Smooth muscle cell (in vitro differentiated cells): Measurements from ENCODE around the gene EPHB1. TPM values are rescaled to one million over a fixed set of nuclear protein-coding genes. Genes with fewer than 3 reads are reported as not detected.

Source experiments
- DNase-seq: peaks from one replicate; lab custom pipeline; 2025; ENCODE audit not compliant: unreplicated experiment; lab: John Stamatoyannopoulos, UW
- H2AFZ ChIP-seq: fragments of 200-600 bp; sonication (generic); 2 replicates; pipeline ENCODE4 v1.6.0; 2016; ENCODE audit warnings: antibody characterized with exemption, low read depth, mild to moderate bottlenecking
- H3F3A ChIP-seq: fragments of 200-600 bp; sonication (generic); 2 replicates; pipeline ENCODE4 v1.6.0; 2017; ENCODE audit warnings: antibody characterized with exemption, low read depth
- H3K27ac ChIP-seq: fragments of 200-600 bp; sonication (generic); 2 replicates; pipeline ENCODE4 v1.5.1; 2016; ENCODE audit warnings: low read depth, mild to moderate bottlenecking
- H3K27me3 ChIP-seq: fragments of 200-600 bp; sonication (generic); 2 replicates; pipeline ENCODE4 v1.6.1; 2016; ENCODE audit warnings: low read depth, mild to moderate bottlenecking
- H3K36me3 ChIP-seq: fragments of 200-600 bp; sonication (generic); 2 replicates; pipeline ENCODE4 v1.5.1; 2016; ENCODE audit warnings: low read depth
- H3K4me1 ChIP-seq: fragments of 200-600 bp; sonication (generic); 2 replicates; pipeline ENCODE4 v1.5.1; 2016; ENCODE audit warnings: low read depth
- H3K4me2 ChIP-seq: fragments of 200-600 bp; sonication (generic); 2 replicates; pipeline ENCODE4 v1.6.0; 2016; ENCODE audit warnings: mild to moderate bottlenecking
- H3K4me3 ChIP-seq: fragments of 200-600 bp; sonication (generic); 2 replicates; pipeline ENCODE4 v1.5.1; 2016; ENCODE audit warnings: mild to moderate bottlenecking
- H3K79me2 ChIP-seq: fragments of 200-600 bp; sonication (generic); 2 replicates; pipeline ENCODE4 v1.6.0; 2016; ENCODE audit warnings: low read depth, mild to moderate bottlenecking
- H3K9ac ChIP-seq: fragments of 200-600 bp; sonication (generic); 2 replicates; pipeline ENCODE4 v1.6.0; 2016; ENCODE audit warnings: low read depth
- H3K9me3 ChIP-seq: fragments of 200-600 bp; sonication (generic); replicated peaks from 2 replicates; pipeline ENCODE4 v1.5.1; 2016; ENCODE audit warnings: low read depth
- H4K20me1 ChIP-seq: fragments of 200-600 bp; sonication (generic); 2 replicates; pipeline ENCODE4 v1.6.0; 2016; ENCODE audit warnings: low read depth
- WGBS: methylation state at CpG from one replicate; pipeline ENCODE4 v1.1.7; 2016; ENCODE audit warnings: low lambda C conversion rate; 5-methylcytosine and 5-hydroxymethylcytosine counted together
- polyA plus RNA-seq: library from polyadenylated mRNA; unstranded; fragments of >200 nt; fragmentation: Nextera tagmentation; extraction: Ambion mirVana; gene quantifications from 2 replicates; pipeline ENCODE4 v1.2.1, GENCODE V29; 2016
- total RNA-seq: library from RNA; depleted of rRNA; stranded (reverse); fragments of >200 nt; gene quantifications from 2 replicates; pipeline ENCODE4 v1.2.3, GENCODE V29; 2014
- TF ChIP-seq, protein P1 (sequence below): fragments of 200-600 bp; sonication (generic); IDR thresholded peaks from 2 replicates; pipeline ENCODE4 v1.5.1; 2017; ENCODE audit warnings: borderline replicate concordance, mild to moderate bottlenecking, antibody characterized with exemption; ENCODE audit not compliant: insufficient read depth, poor library complexity, severe bottlenecking

The EPHB1 gene
- total and polyA plus RNA-seq, 2 experiments from 2014 or later, result 2.5 to 2.6 TPM

GRCh38 chr3:134991472-134992010, 196.5 kb downstream of the EPHB1 start:
- WGBS, result 94% methylated on average over 2 of the region's 2 CpGs
- no peak for DNase-seq
- no peak overlapping the region for H3K4me2 ChIP-seq
- H3K4me3 ChIP-seq, result no peak overlapping the region
- no peaks in the 10 kb centered on the region for H3F3A ChIP-seq
- H3K36me3 ChIP-seq, result no peaks in the 10 kb centered on the region
- peaks cover 11% of the 10 kb centered on the region for H3K27me3 ChIP-seq
- H3K9me3 ChIP-seq, result no peaks in the 10 kb centered on the region
- TF ChIP-seq, protein P1, sequence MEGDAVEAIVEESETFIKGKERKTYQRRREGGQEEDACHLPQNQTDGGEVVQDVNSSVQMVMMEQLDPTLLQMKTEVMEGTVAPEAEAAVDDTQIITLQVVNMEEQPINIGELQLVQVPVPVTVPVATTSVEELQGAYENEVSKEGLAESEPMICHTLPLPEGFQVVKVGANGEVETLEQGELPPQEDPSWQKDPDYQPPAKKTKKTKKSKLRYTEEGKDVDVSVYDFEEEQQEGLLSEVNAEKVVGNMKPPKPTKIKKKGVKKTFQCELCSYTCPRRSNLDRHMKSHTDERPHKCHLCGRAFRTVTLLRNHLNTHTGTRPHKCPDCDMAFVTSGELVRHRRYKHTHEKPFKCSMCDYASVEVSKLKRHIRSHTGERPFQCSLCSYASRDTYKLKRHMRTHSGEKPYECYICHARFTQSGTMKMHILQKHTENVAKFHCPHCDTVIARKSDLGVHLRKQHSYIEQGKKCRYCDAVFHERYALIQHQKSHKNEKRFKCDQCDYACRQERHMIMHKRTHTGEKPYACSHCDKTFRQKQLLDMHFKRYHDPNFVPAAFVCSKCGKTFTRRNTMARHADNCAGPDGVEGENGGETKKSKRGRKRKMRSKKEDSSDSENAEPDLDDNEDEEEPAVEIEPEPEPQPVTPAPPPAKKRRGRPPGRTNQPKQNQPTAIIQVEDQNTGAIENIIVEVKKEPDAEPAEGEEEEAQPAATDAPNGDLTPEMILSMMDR, result no peak
- no peak overlapping the region for H3K27ac ChIP-seq
- H3K79me2 ChIP-seq, result no peaks in the 10 kb centered on the region
- no peak overlapping the region for H3K9ac ChIP-seq
- peaks cover 22% of the 10 kb centered on the region for H3K4me1 ChIP-seq
- no peaks in the 10 kb centered on the region for H4K20me1 ChIP-seq
- no peak overlapping the region for H2AFZ ChIP-seq

GRCh38 chr3:134992180-134992579, 197.1 kb downstream of the EPHB1 start:
- H2AFZ ChIP-seq, result no peak overlapping the region
- no peak overlapping the region for H3K9ac ChIP-seq
- no peaks in the 10 kb centered on the region for H3F3A ChIP-seq
- H3K36me3 ChIP-seq, result no peaks in the 10 kb centered on the region
- TF ChIP-seq, protein P1, result no peak
- no peak overlapping the region for H3K4me2 ChIP-seq
- no peak overlapping the region for H3K27ac ChIP-seq
- peaks cover 11% of the 10 kb centered on the region for H3K27me3 ChIP-seq
- 94% methylated on average over 7 of the region's 7 CpGs for WGBS
- H3K4me3 ChIP-seq, result no peak overlapping the region
- H3K79me2 ChIP-seq, result no peaks in the 10 kb centered on the region
- H3K9me3 ChIP-seq, result no peaks in the 10 kb centered on the region
- H4K20me1 ChIP-seq, result no peaks in the 10 kb centered on the region
- peaks cover 22% of the 10 kb centered on the region for H3K4me1 ChIP-seq
- no peak for DNase-seq

GRCh38 chr3:134992586-134992985, 197.5 kb downstream of the EPHB1 start:
- no peak for DNase-seq
- Histone ChIP-seq H2AFZ (no peak overlapping the region), H3K4me1 (peaks cover 22% of the 10 kb centered on the region), H3K27me3 (peaks cover 11% of the 10 kb centered on the region), H4K20me1 (no peaks in the 10 kb centered on the region), H3K4me2 (no peak overlapping the region), H3K9me3 (no peaks in the 10 kb centered on the region), H3K4me3 (no peak overlapping the region), H3K9ac (no peak overlapping the region), H3K36me3 (no peaks in the 10 kb centered on the region), H3F3A (no peaks in the 10 kb centered on the region), H3K27ac (no peak overlapping the region), H3K79me2 (no peaks in the 10 kb centered on the region)
- TF ChIP-seq, protein P1, result no peak
- 0% methylated on average over 1 of the region's 1 CpG for WGBS

DNA sequence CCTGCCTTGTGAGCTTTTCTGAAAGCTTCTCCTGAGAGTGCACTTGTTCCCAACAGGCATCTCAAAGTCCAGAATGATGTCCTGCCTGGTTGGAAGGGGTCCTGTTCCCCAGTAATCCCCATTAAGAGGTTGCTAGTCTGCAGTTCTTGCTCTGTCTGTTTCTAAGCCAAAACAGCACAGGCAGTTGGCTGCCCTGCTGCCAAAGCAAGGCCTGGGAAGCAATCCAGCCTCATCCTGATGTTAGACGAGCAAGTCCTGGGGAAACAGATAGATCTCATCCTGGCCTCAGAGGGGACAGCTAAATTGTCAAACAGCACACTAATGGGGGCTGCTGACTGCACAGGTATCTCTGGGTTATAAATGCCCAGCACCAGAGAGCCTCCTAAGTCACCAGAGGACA, 198.0 kb downstream of the EPHB1 start:
- Histone ChIP-seq H3K4me3 (no peak overlapping the region), H4K20me1 (no peaks in the 10 kb centered on the region), H3K4me2 (no peak overlapping the region), H3F3A (no peaks in the 10 kb centered on the region), H3K27me3 (peaks cover 11% of the 10 kb centered on the region), H3K36me3 (no peaks in the 10 kb centered on the region), H3K79me2 (no peaks in the 10 kb centered on the region), H3K27ac (no peak overlapping the region), H3K4me1 (peaks cover 22% of the 10 kb centered on the region), H2AFZ (no peak overlapping the region), H3K9me3 (no peaks in the 10 kb centered on the region), H3K9ac (no peak overlapping the region)
- DNase-seq, result no peak
- TF ChIP-seq, protein P1, result no peak
- WGBS, result 65% methylated on average over 1 of the region's 1 CpG
